NCI-H146 (cell line): ENCODE measurements around the gene MSL2.
"Not testable (repeated sequence)": the region's sequence is repeated elsewhere in the genome, so short reads cannot be mapped to it uniquely, and the experiment has no call there.

Experiments
- DNase-seq: peaks from one replicate; lab custom pipeline; 2025; lab: John Stamatoyannopoulos, UW

MSL2 gene

GRCh38 chr3:136196064-136196400, at the start of gene MSL2:
TSS of gene MSL2 (minus strand) at chr3:136196335. CDS start at chr3:136195113, 1,222 bp downstream.
- DNase-seq: no peak

GRCh38 chr3:136245691-136246090, 49.6 kb upstream of the MSL2 start:
- no peak for DNase-seq

- DNase-seq: no peak
Observed at GRCh38 chr3:136239094-136239493, 43.0 kb upstream of the MSL2 start.

- no peak for DNase-seq
Observed at GRCh38 chr3:136237961-136238649, 42.0 kb upstream of the MSL2 start.

- no peak for DNase-seq
Observed at GRCh38 chr3:136237103-136237502, 41.0 kb upstream of the MSL2 start.

- no peak for DNase-seq
Observed at GRCh38 chr3:136236109-136236508, 40.0 kb upstream of the MSL2 start.

GRCh38 chr3:136235545-136235944, 39.4 kb upstream of the MSL2 start:
- DNase-seq: no peak

GRCh38 chr3:136232413-136232812, 36.3 kb upstream of the MSL2 start:
- DNase-seq: no peak

GRCh38 chr3:136222746-136223145, 26.6 kb upstream of the MSL2 start:
- DNase-seq: not testable (repeated sequence)

GRCh38 chr3:136211547-136211946, 15.4 kb upstream of the MSL2 start:
- no peak for DNase-seq

GRCh38 chr3:136209921-136210320, 13.8 kb upstream of the MSL2 start:
- no peak for DNase-seq

GRCh38 chr3:136207489-136208115, 11.5 kb upstream of the MSL2 start:
- no peak for DNase-seq

GRCh38 chr3:136199219-136199618, 3.1 kb upstream of the MSL2 start:
- not testable (repeated sequence) for DNase-seq

- DNase-seq: not testable (repeated sequence)
Observed at GRCh38 chr3:136198462-136199078, 2.4 kb upstream of the MSL2 start.

- DNase-seq: peak; percentile 49
Observed at GRCh38 chr3:136197159-136197793, 1.1 kb upstream of the MSL2 start.

- peak; percentile 100 for DNase-seq
Observed at GRCh38 chr3:136196401-136197158, 445 bp upstream of the MSL2 start.

- peak; percentile 95 for DNase-seq
Observed at GRCh38 chr3:136195258-136196063, 674 bp downstream of the MSL2 start.

GRCh38 chr3:136194409-136195257, 1.5 kb downstream of the MSL2 start:
- DNase-seq: peak; percentile 73

- peak; percentile 26 for DNase-seq
Observed at GRCh38 chr3:136193278-136194054, 2.7 kb downstream of the MSL2 start.

- DNase-seq: no peak
Observed at GRCh38 chr3:136192831-136193230, 3.3 kb downstream of the MSL2 start.
